Measurements from ENCODE around the gene GALNT2. TPM values are rescaled to one million over a fixed set of nuclear protein-coding genes. Genes with fewer than 3 reads are reported as not detected.

The GALNT2 gene
- total and polyA plus RNA-seq, 9 of the 15 experiments (the other 6 are each of a cell fraction or from before 2014, with no cell fraction given) = 1.6 to 106 (median 51.9) TPM

- Histone ChIP-seq H3K4me1 (replicated peaks in 1 of 2; ENCODE audit: control insufficient read depth in 2 of 2, insufficient read depth in 2 of 2, low read length in 2 of 2) (peaks cover 3 to 26% of the 10 kb centered on the region in 2 experiments; a peak in 4 of 5 replicates), H3K4me2 (ENCODE audit: insufficient read depth, low read length) (peak overlapping the region; percentile 15; the same call in 1 of the 2 replicates), H3K9me3 (replicated peaks; ENCODE audit: control insufficient read depth, insufficient read depth, low read depth, low read length) (no peaks in the 10 kb centered on the region), H3K27ac (ENCODE audit: extremely low read depth, low read depth, low read length) (peak overlapping the region; percentile 21; the same call in 1 of the 3 replicates), H4K20me1 (replicated peaks; ENCODE audit: control insufficient read depth, insufficient read depth, low read length) (no peaks in the 10 kb centered on the region), H3K4me3 (no peak overlapping the region), H3K27me3 (ENCODE audit: control insufficient read depth in 2 of 2, insufficient read depth in 2 of 2, low read length in 2 of 2) (no peaks in the 10 kb centered on the region), H3K36me3 (ENCODE audit: control insufficient read depth, insufficient read depth, low read length) (peaks cover 43% of the 10 kb centered on the region), H3K9me1 (ENCODE audit: control insufficient read depth, insufficient read depth, low read length) (no peaks in the 10 kb centered on the region), H2AFZ (ENCODE audit: low read depth, low read length) (no peak overlapping the region), H3K9ac (ENCODE audit: insufficient read depth in 1 of 2, low read depth in 2 of 2, low read length in 2 of 2) (peak overlapping the region in 1 of 2 experiments; percentile 61; a peak in 1 of 4 replicates), H3K79me2 (ENCODE audit: control insufficient read depth, insufficient read depth, low read length) (peaks cover 61% of the 10 kb centered on the region)
- CTCF ChIA-PET (ENCODE audit: low intra/inter-chr PET ratio) = interaction anchor here (0.6 kb wide), 1 partner anchor 617 kb away, joined by 3 read pairs; no protein-coding TSS in a partner anchor
- intact Hi-C loops (cut with micrococcal nuclease) = loop anchor here (5.0 kb wide), 1 partner anchor 44 kb away; no protein-coding TSS in a partner anchor
- POLR2A ChIA-PET = interaction anchor here (0.9 to 1.6 kb wide), 3 partner anchors 9 to 36 kb away, joined by 4 read pairs; no protein-coding TSS in a partner anchor
- WGBS (ENCODE audit: insufficient coverage, low coverage, missing lambda C conversion rate) = 42% methylated on average over 9 of the region's 9 CpGs
- ATAC-seq = peak; percentile 62
- no TSS peak for BruUV-seq (replicated peaks)
- peak; percentile 26 for FAIRE-seq
- in situ Hi-C loops (cut with MboI) = no loop called here
- DNase-seq (ENCODE audit: extremely low read depth in 1 of 4, low spot score in 3 of 4) = peak in 3 of 4 experiments; percentile 40 to 50 (median 41)
- TF ChIP-seq JUND (IDR thresholded peaks at IDR 0.05; ENCODE audit: borderline replicate concordance, low read depth, low read length) (peak; percentile 82), JUND (tag; IDR thresholded peaks at IDR 0.05; ENCODE audit: borderline replicate concordance, low read depth, low read length) (peak; percentile 84; the same call in 2 of the 3 replicates), STAT5B (CRISPR knock-in tag; IDR thresholded peaks at IDR 0.05) (no peak), FOXA3 (CRISPR knock-in tag; conservative IDR thresholded peaks at IDR 0.05 in 1 of 2, IDR thresholded peaks at IDR 0.05 in 1 of 2) (peak in 1 of 2 experiments; percentile 42; a peak in 1 of 4 replicates), JUN (IDR thresholded peaks at IDR 0.05; ENCODE audit: borderline replicate concordance, low read depth, low read length) (peak; percentile 51; the same call in 1 of the 2 replicates), JUN (CRISPR knock-in tag; IDR thresholded peaks at IDR 0.05; ENCODE audit: borderline replicate concordance) (peak; percentile 41; the same call in 1 of the 2 replicates), ETV6 (IDR thresholded peaks at IDR 0.05; ENCODE audit: borderline replicate concordance in 1 of 2, low read depth in 2 of 2, low read length in 1 of 2) (no peak), ETV6 (CRISPR knock-in tag; IDR thresholded peaks at IDR 0.05; ENCODE audit: borderline replicate concordance) (no peak), HDGF (IDR thresholded peaks at IDR 0.05) (no peak), ERF (CRISPR knock-in tag; IDR thresholded peaks at IDR 0.05) (no peak), ETV1 (tag; conservative IDR thresholded peaks at IDR 0.05; ENCODE audit: low read depth) (no peak), POLR3G (IDR thresholded peaks at IDR 0.05; ENCODE audit: extremely low read depth, insufficient read length, insufficient replicate concordance) (no peak), FOSL1 (tag; conservative IDR thresholded peaks at IDR 0.05) (peak; percentile 86), E2F5 (CRISPR knock-in tag; IDR thresholded peaks at IDR 0.05) (no peak), ZBTB1 (CRISPR knock-in tag; IDR thresholded peaks at IDR 0.05; ENCODE audit: borderline replicate concordance, low read depth) (no peak), MAX (CRISPR knock-in tag; IDR thresholded peaks at IDR 0.05) (0 out of 2 replicates have a peak, but pooled peaks have one; percentile 28), ZNF316 (IDR thresholded peaks at IDR 0.05) (peak; percentile 63), FOS (IDR thresholded peaks at IDR 0.05; ENCODE audit: extremely low read depth, insufficient read length) (peak; percentile 19), ZNF174 (CRISPR knock-in tag; IDR thresholded peaks at IDR 0.05) (no peak), SMAD1 (IDR thresholded peaks at IDR 0.05; ENCODE audit: low read depth, low read length, partially characterized antibody) (no peak), DPF2 (IDR thresholded peaks at IDR 0.05) (0 out of 2 replicates have a peak, but pooled peaks have one; percentile 20), WHSC1 (IDR thresholded peaks at IDR 0.05; ENCODE audit: low read length) (peak; percentile 48)
Observed at GRCh38 chr1:230186003-230186863, 119.2 kb downstream of the GALNT2 start.

Measured in K562 (cell line).